ENCODE results near the gene FIGN. TPM values are rescaled to one million over a fixed set of nuclear protein-coding genes. Genes with fewer than 3 reads are reported as not detected.

FIGN gene
- total RNA-seq, 1 experiment from 2014 or later = not detected

DNA sequence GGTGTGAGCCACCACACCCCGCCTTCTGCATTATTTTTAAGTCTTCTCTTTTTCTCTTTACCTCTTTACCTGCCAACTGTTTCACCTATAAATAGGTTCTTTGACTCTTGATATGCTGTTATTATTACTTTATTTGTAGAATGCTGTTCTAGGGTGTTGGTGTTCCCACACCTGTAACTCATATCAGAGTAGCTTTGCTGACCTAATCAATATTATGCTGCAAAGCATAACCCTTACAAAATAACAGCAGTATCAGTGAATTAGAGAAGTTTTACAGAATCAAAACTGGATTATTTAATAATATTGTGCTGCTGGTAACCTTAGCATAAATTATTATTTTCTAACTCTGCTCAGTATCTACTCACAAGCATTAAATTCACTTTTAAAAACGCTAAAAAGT is 161.5 kb downstream of the FIGN start:
- no peak overlapping the region for H3K9ac ChIP-seq (ENCODE audit: low read length)
- no peak overlapping the region for H2AFZ ChIP-seq (ENCODE audit: low read depth, low read length, poor library complexity, severe bottlenecking)
- intact Hi-C loops (cut with micrococcal nuclease) = no loop called here
- POLR2A ChIA-PET = no interaction called here
- H3K27me3 ChIP-seq (ENCODE audit: insufficient read depth, low read length) = peaks cover 6% of the 10 kb centered on the region; the same call in 1 of the 2 replicates
- TF ChIP-seq, protein P1, sequence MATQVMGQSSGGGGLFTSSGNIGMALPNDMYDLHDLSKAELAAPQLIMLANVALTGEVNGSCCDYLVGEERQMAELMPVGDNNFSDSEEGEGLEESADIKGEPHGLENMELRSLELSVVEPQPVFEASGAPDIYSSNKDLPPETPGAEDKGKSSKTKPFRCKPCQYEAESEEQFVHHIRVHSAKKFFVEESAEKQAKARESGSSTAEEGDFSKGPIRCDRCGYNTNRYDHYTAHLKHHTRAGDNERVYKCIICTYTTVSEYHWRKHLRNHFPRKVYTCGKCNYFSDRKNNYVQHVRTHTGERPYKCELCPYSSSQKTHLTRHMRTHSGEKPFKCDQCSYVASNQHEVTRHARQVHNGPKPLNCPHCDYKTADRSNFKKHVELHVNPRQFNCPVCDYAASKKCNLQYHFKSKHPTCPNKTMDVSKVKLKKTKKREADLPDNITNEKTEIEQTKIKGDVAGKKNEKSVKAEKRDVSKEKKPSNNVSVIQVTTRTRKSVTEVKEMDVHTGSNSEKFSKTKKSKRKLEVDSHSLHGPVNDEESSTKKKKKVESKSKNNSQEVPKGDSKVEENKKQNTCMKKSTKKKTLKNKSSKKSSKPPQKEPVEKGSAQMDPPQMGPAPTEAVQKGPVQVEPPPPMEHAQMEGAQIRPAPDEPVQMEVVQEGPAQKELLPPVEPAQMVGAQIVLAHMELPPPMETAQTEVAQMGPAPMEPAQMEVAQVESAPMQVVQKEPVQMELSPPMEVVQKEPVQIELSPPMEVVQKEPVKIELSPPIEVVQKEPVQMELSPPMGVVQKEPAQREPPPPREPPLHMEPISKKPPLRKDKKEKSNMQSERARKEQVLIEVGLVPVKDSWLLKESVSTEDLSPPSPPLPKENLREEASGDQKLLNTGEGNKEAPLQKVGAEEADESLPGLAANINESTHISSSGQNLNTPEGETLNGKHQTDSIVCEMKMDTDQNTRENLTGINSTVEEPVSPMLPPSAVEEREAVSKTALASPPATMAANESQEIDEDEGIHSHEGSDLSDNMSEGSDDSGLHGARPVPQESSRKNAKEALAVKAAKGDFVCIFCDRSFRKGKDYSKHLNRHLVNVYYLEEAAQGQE (IDR thresholded peaks at IDR 0.05; ENCODE audit: low read depth) = no peak
- no peaks in the 10 kb centered on the region for H3K36me3 ChIP-seq (ENCODE audit: control insufficient read depth in 1 of 2, insufficient read depth in 2 of 2, low read length in 2 of 2)
- H3K79me2 ChIP-seq (ENCODE audit: insufficient read depth, low read length) = no peaks in the 10 kb centered on the region
- H3K9me3 ChIP-seq (ENCODE audit: control insufficient read depth in 1 of 2, insufficient read depth in 1 of 2, low read depth in 1 of 2, low read length in 2 of 2) = no peaks in the 10 kb centered on the region
- H3K4me2 ChIP-seq (ENCODE audit: low read length) = no peak overlapping the region
- DNase-seq (ENCODE audit: low read depth, low spot score) = no peak
- H3K4me1 ChIP-seq (ENCODE audit: control insufficient read depth in 1 of 2, insufficient read depth in 2 of 2, low read length in 2 of 2) = no peaks in the 10 kb centered on the region
- CTCF ChIA-PET = no interaction called here
- no peak for ATAC-seq
- RAD21 ChIA-PET (ENCODE audit: low non-redundant PET in 1 of 2, low total read pairs in 2 of 2, uncharacterized antibody in 2 of 2, unreplicated experiment in 2 of 2) = no interaction called here
- no peaks in the 10 kb centered on the region for H4K20me1 ChIP-seq (ENCODE audit: insufficient read depth)
- H3K4me3 ChIP-seq (replicated peaks in 1 of 2; ENCODE audit: low read depth in 1 of 2, low read length in 2 of 2) = no peak overlapping the region
- BruUV-seq (replicated peaks) = no TSS peak
- no peaks in the 10 kb centered on the region for H3K9me2 ChIP-seq (ENCODE audit: insufficient read depth)
- H3K27ac ChIP-seq (ENCODE audit: low read depth, low read length) = no peak overlapping the region

DNA sequence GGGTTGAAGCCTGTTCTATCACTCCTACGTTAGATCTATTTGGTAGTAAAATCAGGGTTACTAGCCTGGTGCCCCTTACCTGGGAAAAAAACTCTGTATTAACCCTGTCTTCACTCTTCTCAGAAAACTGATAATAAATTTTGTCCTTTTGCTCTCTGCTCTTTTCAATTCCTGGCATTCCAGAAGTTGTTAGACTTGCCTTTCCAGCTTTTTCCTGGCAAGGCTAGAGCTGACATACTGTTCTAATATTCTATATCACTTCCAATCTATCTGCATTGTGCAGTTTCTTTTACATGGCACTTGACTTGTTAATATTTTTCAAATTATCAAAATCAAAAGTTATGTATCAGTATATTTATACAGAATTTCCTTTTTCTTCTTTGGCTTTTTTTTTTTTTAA is 162.2 kb downstream of the FIGN start:
- BruUV-seq (replicated peaks) = no TSS peak
- ATAC-seq (no peak), DNase-seq (ENCODE audit: low read depth, low spot score) (no peak)
- RAD21 ChIA-PET (ENCODE audit: low non-redundant PET in 1 of 2, low total read pairs in 2 of 2, uncharacterized antibody in 2 of 2, unreplicated experiment in 2 of 2) = no interaction called here
- Histone ChIP-seq H3K9me2 (ENCODE audit: insufficient read depth) (no peaks in the 10 kb centered on the region), H3K36me3 (ENCODE audit: control insufficient read depth in 1 of 2, insufficient read depth in 2 of 2, low read length in 2 of 2) (no peaks in the 10 kb centered on the region), H3K4me2 (ENCODE audit: low read length) (no peak overlapping the region), H3K4me1 (ENCODE audit: control insufficient read depth in 1 of 2, insufficient read depth in 2 of 2, low read length in 2 of 2) (no peaks in the 10 kb centered on the region), H3K9ac (ENCODE audit: low read length) (no peak overlapping the region), H3K27ac (ENCODE audit: low read depth, low read length) (no peak overlapping the region), H4K20me1 (ENCODE audit: insufficient read depth) (no peaks in the 10 kb centered on the region), H2AFZ (ENCODE audit: low read depth, low read length, poor library complexity, severe bottlenecking) (no peak overlapping the region), H3K9me3 (ENCODE audit: control insufficient read depth in 1 of 2, insufficient read depth in 1 of 2, low read depth in 1 of 2, low read length in 2 of 2) (no peaks in the 10 kb centered on the region), H3K79me2 (ENCODE audit: insufficient read depth, low read length) (no peaks in the 10 kb centered on the region), H3K27me3 (ENCODE audit: insufficient read depth, low read length) (peaks cover 9% of the 10 kb centered on the region), H3K4me3 (replicated peaks in 1 of 2; ENCODE audit: low read depth in 1 of 2, low read length in 2 of 2) (no peak overlapping the region)
- CTCF ChIA-PET = no interaction called here
- intact Hi-C loops (cut with micrococcal nuclease) = no loop called here
- POLR2A ChIA-PET = no interaction called here
- TF ChIP-seq FOSL1 (IDR thresholded peaks at IDR 0.05; ENCODE audit: low read depth) (no peak), JUND (IDR thresholded peaks at IDR 0.05) (no peak), EZH2 (IDR thresholded peaks at IDR 0.05) (no peak), ELF1 (IDR thresholded peaks at IDR 0.05; ENCODE audit: borderline replicate concordance, low read depth) (no peak), EGR1 (IDR thresholded peaks at IDR 0.05; ENCODE audit: low read depth) (no peak), RAD21 (IDR thresholded peaks at IDR 0.05; ENCODE audit: low read depth) (no peak), EZH2phosphoT487 (IDR thresholded peaks at IDR 0.05; ENCODE audit: borderline replicate concordance) (no peak), ZNF274 (IDR thresholded peaks at IDR 0.05; ENCODE audit: low read depth, low read length) (no peak), ZFX (IDR thresholded peaks at IDR 0.05) (no peak), CBX3 (IDR thresholded peaks at IDR 0.05; ENCODE audit: low read depth) (no peak), SIN3A (IDR thresholded peaks at IDR 0.05; ENCODE audit: low read depth) (no peak), YY1 (IDR thresholded peaks at IDR 0.05; ENCODE audit: extremely low read depth, insufficient replicate concordance, low read depth, low read length) (no peak)
- TF ChIP-seq, protein P2, sequence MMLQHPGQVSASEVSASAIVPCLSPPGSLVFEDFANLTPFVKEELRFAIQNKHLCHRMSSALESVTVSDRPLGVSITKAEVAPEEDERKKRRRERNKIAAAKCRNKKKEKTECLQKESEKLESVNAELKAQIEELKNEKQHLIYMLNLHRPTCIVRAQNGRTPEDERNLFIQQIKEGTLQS (IDR thresholded peaks at IDR 0.05) = no peak
- TF ChIP-seq, protein P1 (IDR thresholded peaks at IDR 0.05; ENCODE audit: low read depth) = no peak
- TF ChIP-seq, protein P3, sequence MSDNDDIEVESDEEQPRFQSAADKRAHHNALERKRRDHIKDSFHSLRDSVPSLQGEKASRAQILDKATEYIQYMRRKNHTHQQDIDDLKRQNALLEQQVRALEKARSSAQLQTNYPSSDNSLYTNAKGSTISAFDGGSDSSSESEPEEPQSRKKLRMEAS (IDR thresholded peaks at IDR 0.05) = no peak

Measured in HCT116 (cell line).